PFSK-1 (cell line): ENCODE results near the gene AASDHPPT.

Experiments used
- FOXP2 ChIP-seq: optimal IDR thresholded peaks from 2 replicates; pipeline ENCODE3; 2011; ENCODE audit warnings: borderline replicate concordance, control low read depth, inconsistent platforms; ENCODE audit not compliant: insufficient read depth; ENCODE audit errors: extremely low read length, extremely low read depth
- POLR2AphosphoS5 ChIP-seq: IDR thresholded peaks from 2 replicates; pipeline ENCODE4 v1.6.1; 2012; ENCODE audit warnings: low read depth, mild to moderate bottlenecking, control low read depth, low read length, moderate library complexity
- REST ChIP-seq, 2 experiments: IDR thresholded peaks; 2 replicates each; pipeline versions ENCODE4 v1.6.1 to v1.8.0; 2011 to 2012; ENCODE audit warnings: low read depth in 2 of 2, low read length in 2 of 2, control low read depth in 1 of 2, inconsistent platforms in 1 of 2, mild to moderate bottlenecking in 1 of 2, moderate library complexity in 1 of 2; ENCODE audit not compliant: insufficient read depth in 1 of 2
- SIN3A ChIP-seq: IDR thresholded peaks from 2 replicates; pipeline ENCODE4 v1.6.1; 2012; ENCODE audit warnings: mild to moderate bottlenecking, low read length, moderate library complexity, borderline replicate concordance; ENCODE audit not compliant: insufficient read depth
- TAF1 ChIP-seq: IDR thresholded peaks from 2 replicates; pipeline ENCODE4 v1.6.1; 2012; ENCODE audit warnings: low read length, control low read depth, borderline replicate concordance; ENCODE audit not compliant: insufficient read depth

GRCh38 chr11:106043540-106043939, 33.9 kb upstream of the AASDHPPT start:
- TF ChIP-seq POLR2AphosphoS5 (no peak), SIN3A (no peak), REST (IDR thresholded peaks at IDR 0.05; ENCODE audit: insufficient read depth in 1 of 2, low read depth in 2 of 2, low read length in 2 of 2) (no peak), TAF1 (no peak), FOXP2 (no peak)
